Activated T-helper 1 cell treated with Interleukin-2 at 50 U/mL for 16 hours (primary cell): ENCODE results near the gene CAPN3.

Experiments used
- DNase-seq: peaks from one replicate; pipeline ENCODE4 v3.0.0-alpha.2; 2020; ENCODE audit warnings: low read depth

CAPN3 gene

DNA sequence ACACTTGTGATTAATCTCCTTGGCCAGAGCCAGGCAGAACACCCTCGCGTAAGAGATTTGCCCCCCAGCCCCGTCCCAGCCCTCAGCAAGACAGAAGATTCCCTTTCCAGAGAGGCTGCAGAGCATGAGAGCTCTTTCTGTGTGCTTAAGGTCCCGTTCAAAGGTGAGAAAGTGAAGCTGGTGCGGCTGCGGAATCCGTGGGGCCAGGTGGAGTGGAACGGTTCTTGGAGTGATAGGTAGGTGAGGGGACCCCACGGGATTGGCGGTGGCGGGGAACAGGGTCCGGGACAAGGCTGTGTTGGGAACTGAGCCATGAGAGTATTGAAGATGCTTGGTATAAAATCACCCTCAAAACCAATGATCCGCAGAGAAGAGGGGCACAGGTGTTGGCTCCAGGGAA lies 34.8 kb downstream of the CAPN3 start:
- DNase-seq: no peak

DNA sequence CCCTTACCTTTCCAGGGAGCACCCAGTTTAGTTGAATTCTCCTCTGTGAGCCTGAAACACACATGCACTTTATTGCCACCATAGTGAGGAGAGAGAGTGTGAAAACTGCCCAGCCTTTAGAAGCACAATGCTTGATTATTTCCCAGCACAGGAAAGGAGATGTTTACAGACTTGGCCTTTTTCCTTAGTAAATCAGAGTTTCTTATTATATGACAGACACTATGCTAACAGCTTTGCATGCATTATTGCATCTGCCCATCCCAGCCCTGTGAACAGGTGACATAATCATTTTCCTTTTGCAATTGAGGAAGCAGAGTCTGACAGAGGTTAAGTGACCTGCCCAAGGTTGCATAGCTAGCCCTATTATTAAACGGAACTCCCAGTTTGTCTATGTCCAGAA lies 36.5 kb downstream of the CAPN3 start:
- DNase-seq: no peak

DNA sequence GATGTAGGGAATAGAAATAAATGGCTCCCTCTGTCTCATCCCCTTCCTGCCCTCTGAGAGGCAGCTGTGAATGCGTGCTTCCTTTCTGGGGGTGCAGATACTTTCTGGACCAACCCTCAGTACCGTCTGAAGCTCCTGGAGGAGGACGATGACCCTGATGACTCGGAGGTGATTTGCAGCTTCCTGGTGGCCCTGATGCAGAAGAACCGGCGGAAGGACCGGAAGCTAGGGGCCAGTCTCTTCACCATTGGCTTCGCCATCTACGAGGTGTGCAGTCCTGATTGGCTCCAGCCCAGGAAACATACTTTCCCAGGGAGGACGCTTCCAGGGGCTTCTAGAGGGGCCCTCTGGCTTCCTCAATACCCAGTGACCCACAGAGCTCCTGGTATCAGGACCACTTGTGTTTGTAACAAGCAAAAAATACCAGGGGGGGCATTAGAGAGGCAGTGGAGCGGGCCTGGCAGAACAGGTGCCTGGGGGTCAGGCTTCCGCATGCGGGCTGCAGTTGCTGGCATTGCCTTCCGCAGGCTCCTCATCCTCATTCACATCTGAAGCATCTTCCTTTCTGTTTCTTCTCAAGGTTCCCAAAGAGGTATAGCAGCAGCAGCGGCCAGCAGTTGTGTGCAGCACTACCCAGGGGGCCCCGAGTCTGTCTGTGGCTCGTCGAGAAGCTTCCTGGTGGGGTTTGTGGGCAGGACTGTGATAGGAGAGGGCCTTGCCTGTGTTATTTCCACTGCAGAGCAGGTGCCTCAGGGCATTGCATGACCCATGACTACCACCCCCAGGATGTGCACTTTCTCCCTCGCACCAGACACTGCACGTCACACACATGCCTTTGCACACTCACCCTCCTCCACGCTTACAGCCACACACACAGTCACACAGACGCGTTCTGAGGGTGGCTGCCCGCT lies 42.5 kb downstream of the CAPN3 start:
- DNase-seq: no peak

GRCh38 chr15:42402455-42403205 lies 43.3 kb downstream of the CAPN3 start:
- no peak for DNase-seq

DNA sequence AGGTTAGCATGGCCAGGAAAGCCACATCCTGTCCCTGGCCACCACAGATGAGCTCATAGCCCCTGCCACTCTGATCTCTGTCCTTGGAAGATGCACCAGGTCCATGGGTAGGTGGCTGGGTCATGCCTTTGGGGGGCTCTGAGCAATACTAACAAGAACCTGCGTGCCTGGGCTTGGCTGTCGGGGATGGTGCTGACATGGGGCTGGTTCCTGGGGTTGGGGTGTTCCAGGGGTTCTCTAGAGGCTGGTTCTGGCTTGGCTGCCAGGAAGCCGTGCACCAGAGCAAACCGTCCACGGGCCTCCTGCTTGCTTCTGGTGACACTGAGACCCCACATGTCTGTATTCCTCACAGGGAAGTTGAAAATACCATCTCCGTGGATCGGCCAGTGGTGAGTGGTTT lies 44.1 kb downstream of the CAPN3 start:
- DNase-seq: no peak

GRCh38 chr15:42404461-42405235 lies 45.3 kb downstream of the CAPN3 start:
- no peak for DNase-seq

- DNase-seq: no peak
Measured at GRCh38 chr15:42405863-42406482, 46.7 kb downstream of the CAPN3 start.

DNA sequence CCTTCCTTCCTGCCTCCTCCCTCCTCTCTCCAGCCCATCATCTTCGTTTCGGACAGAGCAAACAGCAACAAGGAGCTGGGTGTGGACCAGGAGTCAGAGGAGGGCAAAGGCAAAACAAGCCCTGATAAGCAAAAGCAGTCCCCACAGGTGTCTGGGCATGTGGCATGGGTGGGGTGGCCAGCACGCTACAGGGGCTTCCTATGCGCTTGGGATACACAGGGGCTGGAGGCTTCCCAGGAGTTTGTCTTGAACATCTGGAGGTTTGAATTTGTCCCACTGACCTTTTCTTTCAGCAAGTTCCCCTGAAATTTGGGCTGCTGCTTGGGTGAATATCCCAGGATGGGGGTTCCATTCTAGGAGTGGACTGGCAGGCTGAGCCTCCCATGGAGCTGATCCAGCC lies 48.9 kb downstream of the CAPN3 start:
- DNase-seq: no peak

DNA sequence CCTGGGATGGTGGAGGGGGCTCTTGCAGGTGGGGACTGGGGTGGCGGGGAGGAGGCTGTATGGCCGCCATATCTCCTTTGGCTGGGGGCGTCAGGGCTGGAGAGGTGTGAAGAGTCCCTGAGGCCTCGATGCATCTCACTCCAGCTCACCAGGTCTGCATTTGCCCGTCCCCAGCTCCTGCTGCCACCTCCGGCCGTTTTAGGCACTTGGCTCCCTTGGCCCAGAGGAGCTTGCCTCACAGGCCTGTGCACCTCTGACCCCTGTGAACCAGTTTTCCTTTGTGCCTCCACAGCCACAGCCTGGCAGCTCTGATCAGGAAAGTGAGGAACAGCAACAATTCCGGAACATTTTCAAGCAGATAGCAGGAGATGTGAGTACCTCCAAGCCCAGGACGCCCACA lies 49.7 kb downstream of the CAPN3 start:
- no peak for DNase-seq

- no peak for DNase-seq
Measured at GRCh38 chr15:42411884-42412283, 52.6 kb downstream of the CAPN3 start.

DNA sequence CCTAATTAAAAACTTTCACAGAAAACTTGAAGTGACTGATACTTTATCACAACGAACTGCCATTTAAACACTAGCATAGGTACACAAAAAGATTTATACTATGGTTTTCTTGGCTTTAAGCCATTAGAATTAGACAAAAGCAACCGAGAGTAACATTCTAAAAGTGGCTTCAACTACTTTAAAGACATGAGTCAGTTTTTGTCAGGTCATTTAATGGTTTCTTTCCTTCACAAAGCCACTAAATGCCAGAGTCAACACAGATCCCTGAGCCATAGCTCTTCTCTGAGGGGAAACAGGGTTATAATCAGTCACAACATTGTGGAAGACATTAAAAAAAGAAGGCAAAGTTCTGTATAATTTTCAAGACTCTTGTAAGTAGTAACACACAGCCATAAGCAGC lies 54.6 kb downstream of the CAPN3 start:
- no peak for DNase-seq

DNA sequence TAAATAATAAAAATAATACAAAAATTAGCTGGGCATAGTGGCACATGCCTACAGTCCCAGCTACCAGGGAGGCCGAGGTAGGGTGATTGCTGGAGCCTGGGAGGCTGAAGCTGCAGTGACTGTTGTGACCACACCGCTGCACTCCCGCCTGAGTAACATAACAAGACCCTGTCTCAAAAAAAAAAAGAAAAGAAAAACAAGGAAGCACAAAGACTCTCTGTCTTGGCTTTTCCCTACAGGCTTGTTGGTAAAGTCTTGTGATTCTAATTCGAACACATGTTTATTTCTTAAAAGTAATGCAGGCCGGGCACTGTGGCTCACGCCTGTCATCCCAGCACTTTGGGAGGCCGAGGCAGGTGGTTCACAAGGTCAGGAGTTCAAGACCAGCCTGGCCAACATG lies 60.1 kb downstream of the CAPN3 start:
- DNase-seq: no peak

GRCh38 chr15:42421376-42421775 lies 62.1 kb downstream of the CAPN3 start:
- DNase-seq: no peak

GRCh38 chr15:42427429-42428223 lies 68.3 kb downstream of the CAPN3 start:
- DNase-seq: no peak

DNA sequence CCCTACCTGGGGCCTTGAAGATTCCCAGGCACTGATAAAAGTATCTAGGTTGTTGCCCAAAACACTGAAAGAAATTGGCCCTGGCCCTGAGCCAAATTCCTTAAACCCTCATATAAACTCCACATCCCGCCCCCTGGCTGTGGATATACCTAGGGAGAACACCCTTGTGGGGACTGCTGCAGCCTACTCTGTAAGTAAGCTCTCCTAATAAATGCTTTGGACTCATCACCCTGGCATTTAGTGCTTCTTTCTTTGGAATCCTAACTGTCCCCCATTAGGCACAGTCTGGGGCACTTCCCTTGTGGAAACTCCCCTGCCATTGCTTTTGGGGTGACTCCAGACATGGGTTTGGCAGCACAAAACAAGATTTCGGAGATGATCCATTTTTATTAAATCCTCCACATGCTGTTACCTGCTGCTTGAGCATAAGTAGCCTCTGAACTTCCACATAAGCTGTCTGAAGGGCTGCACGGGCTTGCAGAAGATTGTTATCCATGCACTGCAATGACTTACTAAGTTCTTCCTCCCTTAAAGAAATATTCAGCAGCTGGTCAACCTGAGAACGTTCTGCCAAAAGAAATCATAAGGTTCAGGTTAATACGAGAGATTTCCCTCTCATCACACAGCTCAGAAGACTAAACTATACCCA lies 85.2 kb downstream of the CAPN3 start:
- DNase-seq: no peak

GRCh38 chr15:42445551-42445950 lies 86.2 kb downstream of the CAPN3 start:
- no peak for DNase-seq

DNA sequence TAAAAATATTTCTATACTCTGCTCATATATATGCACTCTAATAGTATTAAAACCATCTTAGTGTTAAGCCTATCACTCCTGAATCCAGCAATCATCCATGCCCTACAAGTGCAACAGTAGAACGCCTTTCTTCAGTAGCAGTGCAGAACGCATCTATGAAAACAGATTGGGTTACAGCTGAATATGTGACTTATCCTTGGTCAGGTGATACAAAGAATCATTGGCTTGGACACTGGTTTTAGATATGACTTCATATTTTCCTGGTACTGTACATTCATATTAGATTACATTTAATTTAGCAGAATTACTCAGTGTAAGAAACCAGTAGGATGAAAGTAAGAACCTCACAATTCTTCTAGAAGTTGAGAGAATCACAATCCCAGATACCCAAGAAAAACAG lies 88.3 kb downstream of the CAPN3 start:
- DNase-seq: no peak

DNA sequence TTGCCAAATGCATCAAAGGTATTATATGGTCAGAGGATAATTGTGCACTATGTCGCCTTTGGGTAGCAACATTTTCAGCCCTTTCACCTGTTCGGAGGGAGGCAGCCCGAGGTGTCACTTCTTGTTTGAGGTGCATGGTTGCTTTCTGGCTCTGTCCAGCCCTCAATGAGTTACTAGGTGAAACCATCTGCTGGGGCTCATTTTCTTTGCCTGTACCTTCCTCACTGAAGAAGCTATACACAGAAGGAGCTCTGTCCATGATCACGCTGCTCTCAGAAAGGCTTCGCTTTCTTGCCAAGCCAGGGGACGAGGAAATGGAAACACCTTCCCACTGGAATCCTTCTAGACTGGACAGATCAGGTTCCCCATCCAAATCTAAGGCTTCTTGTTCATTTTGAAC lies 89.0 kb downstream of the CAPN3 start:
- no peak for DNase-seq

- DNase-seq: no peak
Measured at GRCh38 chr15:42449770-42450424, 90.6 kb downstream of the CAPN3 start.

- DNase-seq: no peak
Measured at GRCh38 chr15:42450425-42450790, 91.1 kb downstream of the CAPN3 start.
